ENCODE results near the gene ANTXRL. TPM values are rescaled to one million over a fixed set of nuclear protein-coding genes. Genes with fewer than 3 reads are reported as not detected.
"Not testable (repeated sequence)": the region's sequence is repeated elsewhere in the genome, so short reads cannot be mapped to it uniquely, and the experiment has no call there.

The ANTXRL gene
- total RNA-seq, 1 donor from 2014 or later = not detected

GRCh38 chr10:46273506-46274477, 13.0 kb upstream of the ANTXRL start:
- peak in 1 of 2 donors; percentile 60 for DNase-seq (ENCODE audit: low read depth in 2 of 2)

- DNase-seq (ENCODE audit: low read depth in 2 of 2) = no peak
Observed at GRCh38 chr10:46277840-46278239, 9.0 kb upstream of the ANTXRL start.

GRCh38 chr10:46282421-46282831, 4.4 kb upstream of the ANTXRL start:
- not testable (repeated sequence) for DNase-seq (ENCODE audit: low read depth in 2 of 2)

GRCh38 chr10:46282842-46283574, 3.8 kb upstream of the ANTXRL start:
- DNase-seq (ENCODE audit: low read depth in 2 of 2) = peak; percentile 20 to 55

GRCh38 chr10:46283580-46284285, 3.1 kb upstream of the ANTXRL start:
- no peak for DNase-seq (ENCODE audit: low read depth in 2 of 2)

- DNase-seq (ENCODE audit: low read depth in 2 of 2) = peak; percentile 9 to 52
Observed at GRCh38 chr10:46284286-46285229, 2.2 kb upstream of the ANTXRL start.

- DNase-seq (ENCODE audit: low read depth in 2 of 2) = no peak
Observed at GRCh38 chr10:46285300-46285699, 1.5 kb upstream of the ANTXRL start.

- peak in 1 of 2 donors; percentile 40 for DNase-seq (ENCODE audit: low read depth in 2 of 2)
Observed at GRCh38 chr10:46285966-46286620, 704 bp upstream of the ANTXRL start.

GRCh38 chr10:46287846-46288477, 1.2 kb downstream of the ANTXRL start:
- no peak for DNase-seq (ENCODE audit: low read depth in 2 of 2)

GRCh38 chr10:46288601-46289206, 1.9 kb downstream of the ANTXRL start:
- DNase-seq (ENCODE audit: low read depth in 2 of 2) = no peak

- DNase-seq (ENCODE audit: low read depth in 2 of 2) = no peak
Observed at GRCh38 chr10:46289209-46289810, 2.5 kb downstream of the ANTXRL start.

- DNase-seq (ENCODE audit: low read depth in 2 of 2) = no peak
Observed at GRCh38 chr10:46290101-46290886, 3.5 kb downstream of the ANTXRL start.

GRCh38 chr10:46291817-46292572, 5.2 kb downstream of the ANTXRL start:
- DNase-seq (ENCODE audit: low read depth in 2 of 2) = no peak

- no peak for DNase-seq (ENCODE audit: low read depth in 2 of 2)
Observed at GRCh38 chr10:46292573-46293023, 5.8 kb downstream of the ANTXRL start.

GRCh38 chr10:46293228-46293627, 6.4 kb downstream of the ANTXRL start:
- no peak for DNase-seq (ENCODE audit: low read depth in 2 of 2)

- no peak for DNase-seq (ENCODE audit: low read depth in 2 of 2)
Observed at GRCh38 chr10:46293832-46294640, 7.2 kb downstream of the ANTXRL start.

All from dermis microvascular lymphatic vessel endothelial cell (primary cell).